ENCODE data around the gene SAMD1. TPM values are rescaled to one million over a fixed set of nuclear protein-coding genes. Genes with fewer than 3 reads are reported as not detected.

SAMD1 gene
- total and polyA plus RNA-seq, 2 of the 8 experiments (the other 6 are each of a cell fraction or from before 2014, with no cell fraction given), result 40.0 to 100 TPM

DNA sequence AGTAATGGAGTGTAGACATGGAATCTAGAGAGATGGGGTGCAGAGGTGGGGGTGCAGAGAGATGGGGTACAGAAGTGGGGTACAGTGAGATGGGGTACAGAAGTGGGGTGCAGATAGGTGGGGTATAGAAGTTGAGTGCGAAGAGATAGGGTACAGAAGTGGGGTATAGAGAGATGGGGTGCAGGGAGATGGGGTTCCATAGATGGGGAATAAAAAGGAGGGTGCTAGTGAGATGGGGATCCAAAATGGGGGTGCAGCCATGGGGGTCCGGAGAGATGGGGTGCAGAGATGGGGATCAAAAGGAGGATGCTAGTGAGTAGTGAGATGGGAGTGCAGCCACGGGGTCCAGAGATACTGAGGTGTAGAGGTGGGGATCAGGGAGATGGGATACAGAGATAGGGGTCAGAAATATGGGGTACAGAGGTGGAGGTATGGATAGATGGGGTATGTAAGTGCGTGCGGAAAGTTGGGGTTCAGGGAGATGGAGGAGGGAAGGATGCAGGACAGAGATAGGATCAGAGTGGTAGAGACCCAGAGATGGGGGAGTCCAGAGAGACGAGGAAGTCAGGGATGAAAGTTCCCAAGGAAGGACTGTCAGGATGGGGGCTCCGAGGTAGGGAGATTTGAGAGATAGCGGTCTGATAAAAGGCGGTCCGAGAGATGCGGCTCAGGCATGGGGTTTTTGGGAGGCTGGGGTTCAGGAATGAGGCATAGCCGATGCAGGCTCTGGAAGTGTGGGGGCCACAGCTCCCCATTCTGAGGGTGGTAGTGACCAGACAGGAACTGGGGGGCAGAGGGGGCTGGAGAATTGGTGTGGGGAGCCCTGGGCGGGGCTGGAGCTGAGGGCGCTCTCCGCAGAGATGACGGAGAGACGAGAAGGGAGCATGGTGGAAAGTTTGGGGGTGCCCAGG, 32.1 kb downstream of the SAMD1 start (continued):
- TF ChIP-seq, protein P1, sequence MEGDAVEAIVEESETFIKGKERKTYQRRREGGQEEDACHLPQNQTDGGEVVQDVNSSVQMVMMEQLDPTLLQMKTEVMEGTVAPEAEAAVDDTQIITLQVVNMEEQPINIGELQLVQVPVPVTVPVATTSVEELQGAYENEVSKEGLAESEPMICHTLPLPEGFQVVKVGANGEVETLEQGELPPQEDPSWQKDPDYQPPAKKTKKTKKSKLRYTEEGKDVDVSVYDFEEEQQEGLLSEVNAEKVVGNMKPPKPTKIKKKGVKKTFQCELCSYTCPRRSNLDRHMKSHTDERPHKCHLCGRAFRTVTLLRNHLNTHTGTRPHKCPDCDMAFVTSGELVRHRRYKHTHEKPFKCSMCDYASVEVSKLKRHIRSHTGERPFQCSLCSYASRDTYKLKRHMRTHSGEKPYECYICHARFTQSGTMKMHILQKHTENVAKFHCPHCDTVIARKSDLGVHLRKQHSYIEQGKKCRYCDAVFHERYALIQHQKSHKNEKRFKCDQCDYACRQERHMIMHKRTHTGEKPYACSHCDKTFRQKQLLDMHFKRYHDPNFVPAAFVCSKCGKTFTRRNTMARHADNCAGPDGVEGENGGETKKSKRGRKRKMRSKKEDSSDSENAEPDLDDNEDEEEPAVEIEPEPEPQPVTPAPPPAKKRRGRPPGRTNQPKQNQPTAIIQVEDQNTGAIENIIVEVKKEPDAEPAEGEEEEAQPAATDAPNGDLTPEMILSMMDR (IDR thresholded peaks at IDR 0.05; ENCODE audit: control extremely low read depth in 1 of 3, insufficient read depth in 1 of 3, low read depth in 1 of 3, low read length in 3 of 3), result no peak
- TF ChIP-seq FOSL1 (IDR thresholded peaks at IDR 0.05; ENCODE audit: insufficient read depth, low read depth, low read length), result no peak
- TF ChIP-seq, protein P2, sequence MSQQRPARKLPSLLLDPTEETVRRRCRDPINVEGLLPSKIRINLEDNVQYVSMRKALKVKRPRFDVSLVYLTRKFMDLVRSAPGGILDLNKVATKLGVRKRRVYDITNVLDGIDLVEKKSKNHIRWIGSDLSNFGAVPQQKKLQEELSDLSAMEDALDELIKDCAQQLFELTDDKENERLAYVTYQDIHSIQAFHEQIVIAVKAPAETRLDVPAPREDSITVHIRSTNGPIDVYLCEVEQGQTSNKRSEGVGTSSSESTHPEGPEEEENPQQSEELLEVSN (IDR thresholded peaks at IDR 0.05), result no peak
